Anterior cingulate cortex (tissue), 58 donors: ENCODE data around the gene DHX34.
"Not testable (repeated sequence)": the region's sequence is repeated elsewhere in the genome, so short reads cannot be mapped to it uniquely, and the experiment has no call there.

Experiments used
- DNase-seq, 58 donors: peaks; one replicate each; lab custom pipeline; 2025; lab: John Stamatoyannopoulos, UW

DHX34 gene, protein sequence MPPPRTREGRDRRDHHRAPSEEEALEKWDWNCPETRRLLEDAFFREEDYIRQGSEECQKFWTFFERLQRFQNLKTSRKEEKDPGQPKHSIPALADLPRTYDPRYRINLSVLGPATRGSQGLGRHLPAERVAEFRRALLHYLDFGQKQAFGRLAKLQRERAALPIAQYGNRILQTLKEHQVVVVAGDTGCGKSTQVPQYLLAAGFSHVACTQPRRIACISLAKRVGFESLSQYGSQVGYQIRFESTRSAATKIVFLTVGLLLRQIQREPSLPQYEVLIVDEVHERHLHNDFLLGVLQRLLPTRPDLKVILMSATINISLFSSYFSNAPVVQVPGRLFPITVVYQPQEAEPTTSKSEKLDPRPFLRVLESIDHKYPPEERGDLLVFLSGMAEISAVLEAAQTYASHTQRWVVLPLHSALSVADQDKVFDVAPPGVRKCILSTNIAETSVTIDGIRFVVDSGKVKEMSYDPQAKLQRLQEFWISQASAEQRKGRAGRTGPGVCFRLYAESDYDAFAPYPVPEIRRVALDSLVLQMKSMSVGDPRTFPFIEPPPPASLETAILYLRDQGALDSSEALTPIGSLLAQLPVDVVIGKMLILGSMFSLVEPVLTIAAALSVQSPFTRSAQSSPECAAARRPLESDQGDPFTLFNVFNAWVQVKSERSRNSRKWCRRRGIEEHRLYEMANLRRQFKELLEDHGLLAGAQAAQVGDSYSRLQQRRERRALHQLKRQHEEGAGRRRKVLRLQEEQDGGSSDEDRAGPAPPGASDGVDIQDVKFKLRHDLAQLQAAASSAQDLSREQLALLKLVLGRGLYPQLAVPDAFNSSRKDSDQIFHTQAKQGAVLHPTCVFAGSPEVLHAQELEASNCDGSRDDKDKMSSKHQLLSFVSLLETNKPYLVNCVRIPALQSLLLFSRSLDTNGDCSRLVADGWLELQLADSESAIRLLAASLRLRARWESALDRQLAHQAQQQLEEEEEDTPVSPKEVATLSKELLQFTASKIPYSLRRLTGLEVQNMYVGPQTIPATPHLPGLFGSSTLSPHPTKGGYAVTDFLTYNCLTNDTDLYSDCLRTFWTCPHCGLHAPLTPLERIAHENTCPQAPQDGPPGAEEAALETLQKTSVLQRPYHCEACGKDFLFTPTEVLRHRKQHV

DNA sequence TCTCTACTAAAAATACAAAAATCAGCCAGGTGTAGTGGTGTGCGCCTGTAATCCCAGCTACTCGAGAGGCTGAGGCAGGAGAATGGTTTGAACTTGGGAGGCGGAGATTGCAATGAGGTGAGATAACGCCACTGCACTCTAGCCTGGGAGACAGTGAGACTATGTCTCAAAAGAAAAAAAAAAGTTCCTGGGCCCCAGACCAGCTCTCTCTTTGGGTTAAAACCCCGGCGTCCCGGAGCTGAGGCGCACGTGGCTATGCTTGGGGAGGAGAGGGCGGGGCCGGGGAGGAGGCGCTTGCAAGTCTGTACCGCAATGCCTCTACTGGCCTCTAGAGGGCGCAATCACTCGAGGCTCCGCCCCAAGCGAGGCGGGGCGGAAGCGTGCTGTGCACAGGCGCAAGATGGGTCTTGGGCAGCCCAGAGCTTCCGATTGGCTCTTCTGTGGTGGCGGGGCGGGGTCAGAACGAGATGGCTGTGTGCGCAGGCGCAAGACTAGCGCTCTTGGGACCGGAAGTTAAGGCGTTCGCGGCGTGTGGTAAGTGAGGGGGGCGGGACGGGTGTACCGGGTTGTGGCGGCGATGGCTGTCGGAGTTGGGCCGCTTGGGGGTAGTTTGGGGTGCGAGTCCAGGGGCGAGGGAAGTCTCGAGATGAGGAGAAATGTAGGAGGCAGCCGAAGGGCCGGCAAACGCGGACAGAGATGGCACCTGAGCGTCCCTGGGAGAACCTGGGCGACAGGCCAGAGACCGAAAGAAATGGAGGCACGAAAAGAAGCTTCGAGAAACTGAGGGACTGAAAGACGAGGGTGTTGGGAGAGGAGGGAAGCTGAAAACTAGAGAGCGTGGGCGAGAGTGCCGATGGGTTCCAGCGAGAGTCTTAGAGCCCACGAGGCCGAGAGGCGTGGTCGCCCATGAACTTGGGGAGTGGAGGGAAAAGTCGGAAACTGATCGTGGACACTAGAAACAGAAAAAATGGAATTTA is at the start of gene DHX34:
TSS of gene DHX34 (plus strand) at position 497 of the 977 bp plus-strand sequence. CDS start 3,716 bp downstream, outside the sequence.
- DNase-seq: peak; percentile 47 to 98 (median 94)

DNA sequence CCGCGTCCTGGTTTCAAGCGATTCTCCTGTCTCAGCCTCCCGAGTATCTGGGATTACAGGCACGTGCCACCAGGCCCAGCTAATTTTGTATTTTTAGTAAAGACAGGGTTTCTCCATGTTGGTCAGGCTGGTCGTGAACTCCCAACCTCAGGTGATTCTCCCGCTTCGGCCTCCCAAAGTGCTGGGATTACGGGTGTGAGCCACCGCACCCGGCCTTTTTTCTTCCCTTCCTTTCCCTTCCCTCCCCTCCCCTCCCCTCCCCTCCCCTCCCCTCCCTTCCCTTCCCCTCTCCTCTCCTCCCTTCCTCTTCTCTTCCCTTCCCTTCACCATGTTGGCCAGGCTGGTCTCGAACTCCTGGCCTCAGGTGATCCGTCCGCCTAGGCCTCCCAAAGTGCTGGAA is 48.2 kb upstream of the DHX34 start:
- not testable (repeated sequence) for DNase-seq

DNA sequence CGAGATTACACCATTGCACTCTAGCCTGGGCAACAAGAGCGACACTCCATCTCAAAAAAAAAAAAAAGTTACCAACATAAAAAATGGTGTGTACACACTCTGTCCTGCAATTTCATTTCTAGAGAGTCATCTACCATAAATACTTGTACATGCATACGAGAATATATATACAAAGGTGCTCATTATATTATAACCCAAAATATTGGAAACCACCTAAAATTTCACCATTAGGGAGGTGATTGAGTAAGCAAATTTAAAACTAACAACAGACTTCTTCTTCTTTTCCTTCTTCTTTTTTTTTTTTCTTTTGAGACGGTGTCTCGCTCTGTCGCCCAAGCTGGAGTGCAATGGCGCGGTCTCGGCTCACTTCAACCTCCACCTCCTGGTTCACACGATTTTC is 46.9 kb upstream of the DHX34 start:
- no peak for DNase-seq

DNA sequence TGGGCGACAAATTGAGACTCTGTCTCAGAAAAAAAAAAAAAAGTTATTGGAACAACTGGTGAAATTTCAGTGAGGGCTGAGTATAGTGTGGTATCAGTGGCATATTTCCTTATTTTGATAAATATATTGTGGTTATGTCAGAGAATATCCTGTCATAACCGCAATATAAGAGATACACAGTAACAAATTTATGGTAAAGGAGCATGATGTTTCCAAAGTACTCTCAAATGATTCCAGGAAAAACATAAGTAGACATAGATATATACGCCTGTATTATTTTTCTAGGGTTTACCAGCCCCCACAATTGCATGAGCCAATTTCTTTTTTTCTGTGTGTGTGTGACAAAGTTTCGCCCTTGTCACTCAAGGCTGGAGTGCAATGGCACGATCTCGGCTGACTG is 45.1 kb upstream of the DHX34 start:
- DNase-seq: no peak

DNA sequence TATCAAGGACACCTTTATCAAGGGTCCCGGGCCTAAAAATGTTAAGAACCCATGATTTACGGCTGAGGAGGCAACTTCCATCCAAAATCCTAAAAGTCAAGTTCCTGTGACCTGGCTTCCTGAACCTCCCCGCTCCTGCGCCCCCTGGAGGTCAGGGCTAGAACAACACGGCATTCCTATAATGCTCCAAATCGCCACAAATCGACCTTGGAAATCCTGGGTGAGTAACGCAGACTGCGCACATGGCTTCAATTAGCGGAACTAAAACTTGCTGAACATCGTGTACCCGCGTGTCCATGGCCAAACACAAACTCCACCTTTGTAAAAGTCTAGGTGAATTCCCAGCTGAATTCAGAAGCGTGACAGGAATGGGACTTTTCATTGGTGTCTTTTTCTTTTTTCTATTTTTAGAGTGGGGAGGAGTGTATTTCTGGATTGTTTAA is 43.8 kb upstream of the DHX34 start:
- DNase-seq: peak in 17 of 58 donors; percentile 2 to 55 (median 10)

DNA sequence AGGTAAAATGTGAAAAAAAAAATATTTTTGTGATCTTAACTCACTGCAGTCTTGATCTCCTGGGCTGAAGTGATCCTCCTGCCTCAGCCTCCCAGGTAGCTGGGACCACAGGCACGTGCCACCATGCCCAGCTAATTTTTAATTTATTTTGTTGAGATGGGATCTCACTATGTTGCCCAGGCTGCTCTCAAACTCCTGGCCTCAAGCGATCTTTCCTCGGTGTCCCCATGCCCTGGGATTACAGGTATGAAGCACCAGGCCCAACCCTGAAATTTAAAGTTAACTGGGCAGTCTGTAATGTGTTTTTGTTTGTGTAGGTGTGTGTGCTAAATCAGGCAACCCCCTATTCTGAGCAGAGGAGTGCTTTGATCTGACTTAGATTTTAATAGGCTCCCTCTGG is 42.8 kb upstream of the DHX34 start:
- DNase-seq: no peak

DNA sequence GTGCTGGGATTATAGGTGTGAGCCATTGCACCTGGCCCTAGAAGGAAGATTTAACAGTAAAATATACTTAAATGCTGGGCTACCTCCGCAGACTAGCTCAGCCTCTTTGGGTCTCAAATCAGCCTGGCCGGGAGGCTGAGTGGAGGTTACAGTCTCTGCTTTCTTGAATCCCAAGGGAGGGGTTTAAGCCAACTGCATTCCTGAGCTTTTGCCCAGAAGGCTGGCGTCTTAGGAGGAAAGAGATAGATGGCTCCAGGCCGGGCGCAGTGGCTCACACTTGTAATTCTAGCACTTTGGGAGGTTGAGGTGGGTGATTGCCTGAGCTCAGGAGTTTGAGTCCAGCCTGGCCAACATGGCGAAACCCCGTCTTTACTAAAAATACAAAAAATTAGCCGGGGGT is 40.1 kb upstream of the DHX34 start:
- DNase-seq: no peak

DNA sequence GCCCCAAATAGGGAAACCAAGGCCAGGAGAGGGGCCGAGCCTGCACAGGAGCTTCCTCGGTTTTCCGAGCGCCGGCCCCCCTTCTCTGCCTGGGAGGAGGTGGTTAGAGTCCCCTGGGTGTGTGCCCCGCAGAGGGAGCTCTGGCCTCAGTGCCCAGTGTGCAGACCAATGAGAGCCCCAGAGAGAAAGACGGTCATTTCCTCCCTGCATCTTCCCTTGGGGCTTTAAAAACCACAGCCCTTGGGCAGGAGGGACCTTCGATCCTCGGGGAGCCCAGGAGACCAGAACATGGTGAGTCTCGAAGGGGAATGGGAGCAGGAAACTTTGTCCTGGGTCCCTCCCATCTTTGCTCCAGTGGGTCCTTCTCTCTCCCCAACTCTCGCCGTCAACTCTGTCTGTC is 39.5 kb upstream of the DHX34 start, which contains the start of gene C5AR1:
TSS of gene C5AR1 (plus strand) at position 254 of the 400 bp plus-strand sequence. CDS start at position 289, 35 bp downstream.
- peak in 15 of 58 donors; percentile 4 to 36 (median 19) for DNase-seq

DNA sequence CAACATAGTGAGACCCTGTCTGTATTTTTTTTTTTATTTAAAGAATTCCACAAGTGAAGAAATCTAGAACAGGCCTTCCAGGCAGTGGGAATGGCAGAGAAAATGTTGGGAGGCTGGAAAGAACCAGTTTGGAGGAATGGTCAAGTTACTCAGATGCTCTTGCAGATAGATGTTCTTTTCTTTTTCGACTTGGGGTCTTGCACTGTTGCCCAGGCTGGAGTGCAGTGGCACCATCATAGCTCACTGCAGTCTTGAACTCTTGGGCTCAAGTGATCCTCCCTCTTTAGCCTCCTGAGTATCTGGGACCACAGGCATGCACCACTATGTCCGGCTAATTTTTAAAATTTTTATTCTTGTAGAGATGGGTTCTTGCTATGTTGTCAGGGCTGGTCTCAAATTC is 38.8 kb upstream of the DHX34 start:
- no peak for DNase-seq

DNA sequence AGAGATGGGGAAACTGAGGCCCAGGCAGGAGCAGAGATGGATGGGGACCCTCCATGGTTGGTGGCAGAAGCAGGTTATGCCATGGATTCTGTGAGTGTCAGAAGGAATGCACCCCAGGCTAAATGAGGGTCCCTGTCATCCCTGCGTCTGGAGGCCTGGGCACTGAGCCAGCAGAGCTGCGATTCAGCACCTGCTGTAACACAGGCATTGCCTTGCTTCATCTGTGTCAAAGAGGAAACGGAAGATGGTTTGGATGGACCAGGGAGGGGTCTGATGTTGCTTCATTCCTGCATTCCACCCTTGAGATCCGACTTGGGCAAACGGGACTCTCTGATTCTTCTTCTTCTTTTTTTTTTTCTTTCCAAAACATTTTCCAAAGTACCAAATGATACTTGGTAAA is 38.3 kb upstream of the DHX34 start:
- peak in 2 of 58 donors; percentile 16 to 26 for DNase-seq

DNA sequence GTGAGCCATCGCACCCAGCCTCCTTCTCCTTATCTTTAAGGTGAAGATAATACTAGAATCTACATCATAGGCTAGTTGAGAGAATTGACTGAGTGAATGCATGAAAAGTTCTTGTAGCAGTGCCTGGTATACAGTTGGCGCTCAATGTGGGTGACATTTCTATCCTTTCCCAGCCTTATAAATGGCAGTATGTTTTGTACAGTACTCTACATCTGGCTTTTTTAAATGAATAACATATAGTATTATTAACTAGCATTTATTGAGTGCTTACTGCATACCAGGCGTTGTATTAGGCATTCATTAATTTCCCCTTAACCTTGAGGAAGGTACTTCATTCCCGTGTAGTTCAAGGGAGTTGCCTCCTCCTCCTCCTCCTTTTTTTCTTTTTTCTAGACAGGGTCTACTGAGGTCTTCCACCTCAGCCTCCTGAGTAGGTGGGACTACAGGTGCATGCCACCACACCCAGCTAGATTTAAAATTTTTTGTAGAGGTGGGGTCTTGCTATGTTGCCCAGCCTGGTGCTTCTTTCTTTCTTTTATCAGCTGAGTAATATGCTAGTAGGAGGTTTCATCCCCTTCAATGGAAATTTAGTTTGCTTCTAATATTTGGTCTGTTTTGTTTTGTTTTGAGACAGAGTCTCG is 36.6 kb upstream of the DHX34 start:
- no peak for DNase-seq

DNA sequence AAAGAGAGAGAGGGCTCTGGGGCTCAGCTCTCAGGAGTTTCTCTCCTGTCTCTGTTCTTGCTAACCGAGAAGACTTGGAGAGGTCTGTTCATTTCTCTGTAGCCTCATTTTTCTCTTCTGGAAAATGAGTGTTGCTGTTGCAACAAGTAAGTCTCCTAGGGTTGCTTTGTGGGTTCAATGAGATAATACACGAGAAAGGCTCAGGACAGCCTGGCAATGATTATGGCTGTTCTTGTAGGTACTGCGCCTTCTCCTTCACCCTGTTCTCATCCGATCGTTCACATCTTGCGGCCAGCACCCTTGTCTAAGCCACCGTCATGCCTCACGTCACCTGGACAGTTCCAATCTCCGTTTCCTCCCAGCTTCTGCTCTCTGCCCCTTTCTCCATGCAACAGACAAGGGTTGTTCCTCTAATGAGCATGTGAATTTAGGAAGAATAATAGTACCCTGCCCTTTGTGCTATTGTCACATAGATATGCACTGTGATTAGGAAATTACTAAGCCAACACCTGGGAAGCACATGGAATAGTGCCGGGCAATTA is 35.3 kb upstream of the DHX34 start:
- no peak for DNase-seq

DNA sequence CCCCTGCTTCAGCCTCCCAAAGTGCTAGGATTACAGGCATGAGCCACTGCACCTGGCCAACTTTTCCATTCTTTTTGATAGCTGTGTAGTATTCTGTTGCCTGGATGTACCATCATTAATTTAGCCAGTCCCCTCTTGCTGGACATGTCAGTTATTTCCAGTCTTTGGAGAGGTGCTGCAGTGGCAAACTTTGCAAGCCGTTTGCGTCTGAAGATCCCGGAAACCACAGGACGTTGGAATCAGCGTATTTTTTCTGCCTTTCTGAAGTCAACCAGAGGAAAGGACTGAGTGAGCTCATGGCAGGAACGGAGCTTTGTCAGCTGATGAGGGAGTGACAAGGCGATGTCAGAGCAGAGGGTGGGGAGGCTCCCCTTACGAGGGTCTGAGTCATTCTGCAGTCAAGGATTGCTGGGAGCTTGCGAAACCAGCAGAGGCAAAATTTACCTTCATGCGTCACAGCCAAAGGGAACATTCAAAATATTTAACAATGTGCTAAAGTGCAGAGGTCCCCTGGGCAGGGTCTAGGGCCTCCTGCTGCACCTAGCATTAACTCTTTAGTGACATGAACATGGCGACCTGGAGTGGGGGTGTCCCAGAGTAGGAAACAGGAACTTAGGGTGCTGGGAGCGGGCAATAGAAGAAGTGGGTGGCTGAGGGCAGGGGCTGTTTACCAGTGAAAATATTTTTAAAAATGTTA is 33.8 kb upstream of the DHX34 start:
- DNase-seq: peak in 26 of 58 donors; percentile 3 to 65 (median 22)

DNA sequence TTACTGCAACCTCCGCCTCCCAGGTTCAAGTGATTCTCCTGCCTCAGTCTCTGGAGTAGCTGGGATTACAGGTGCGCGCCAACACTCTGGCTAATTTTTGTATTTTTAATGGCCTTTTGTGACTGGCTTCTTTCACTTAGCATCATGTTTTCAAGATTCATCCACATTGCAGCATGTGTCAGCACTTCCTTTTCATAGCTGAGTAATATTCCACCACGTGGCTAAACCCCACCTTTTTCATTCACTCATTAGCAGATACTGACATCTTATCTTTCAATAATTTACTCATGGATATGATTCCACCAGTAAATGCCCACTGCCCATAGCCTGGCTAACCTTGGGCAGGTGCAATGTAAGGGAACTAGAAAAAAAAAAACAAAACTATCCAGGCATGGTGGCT is 32.6 kb upstream of the DHX34 start:
- DNase-seq: no peak

DNA sequence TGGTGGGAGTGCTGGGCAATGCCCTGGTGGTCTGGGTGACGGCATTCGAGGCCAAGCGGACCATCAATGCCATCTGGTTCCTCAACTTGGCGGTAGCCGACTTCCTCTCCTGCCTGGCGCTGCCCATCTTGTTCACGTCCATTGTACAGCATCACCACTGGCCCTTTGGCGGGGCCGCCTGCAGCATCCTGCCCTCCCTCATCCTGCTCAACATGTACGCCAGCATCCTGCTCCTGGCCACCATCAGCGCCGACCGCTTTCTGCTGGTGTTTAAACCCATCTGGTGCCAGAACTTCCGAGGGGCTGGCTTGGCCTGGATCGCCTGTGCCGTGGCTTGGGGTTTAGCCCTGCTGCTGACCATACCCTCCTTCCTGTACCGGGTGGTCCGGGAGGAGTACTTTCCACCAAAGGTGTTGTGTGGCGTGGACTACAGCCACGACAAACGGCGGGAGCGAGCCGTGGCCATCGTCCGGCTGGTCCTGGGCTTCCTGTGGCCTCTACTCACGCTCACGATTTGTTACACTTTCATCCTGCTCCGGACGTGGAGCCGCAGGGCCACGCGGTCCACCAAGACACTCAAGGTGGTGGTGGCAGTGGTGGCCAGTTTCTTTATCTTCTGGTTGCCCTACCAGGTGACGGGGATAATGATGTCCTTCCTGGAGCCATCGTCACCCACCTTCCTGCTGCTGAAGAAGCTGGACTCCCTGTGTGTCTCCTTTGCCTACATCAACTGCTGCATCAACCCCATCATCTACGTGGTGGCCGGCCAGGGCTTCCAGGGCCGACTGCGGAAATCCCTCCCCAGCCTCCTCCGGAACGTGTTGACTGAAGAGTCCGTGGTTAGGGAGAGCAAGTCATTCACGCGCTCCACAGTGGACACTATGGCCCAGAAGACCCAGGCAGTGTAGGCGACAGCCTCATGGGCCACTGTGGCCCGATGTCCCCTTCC is 28.9 kb upstream of the DHX34 start:
- DNase-seq: no peak

DNA sequence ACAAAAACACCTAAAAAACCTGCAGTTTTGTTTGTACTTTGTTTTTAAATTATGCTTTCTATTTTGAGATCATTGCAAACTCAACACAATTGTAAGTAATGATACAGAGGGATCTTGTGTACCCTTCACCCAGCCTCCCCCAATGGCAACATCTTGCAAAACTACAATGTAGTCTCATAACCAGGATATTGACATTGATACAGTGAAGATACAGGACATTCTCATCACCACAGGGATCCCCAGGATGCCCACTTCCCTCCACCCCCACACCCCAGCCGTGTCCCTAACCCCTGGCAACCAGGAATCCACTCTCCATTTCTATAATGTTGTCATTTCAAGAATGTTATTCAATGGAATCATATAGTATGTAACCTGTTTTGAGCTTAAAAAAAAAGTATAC is 27.5 kb upstream of the DHX34 start:
- no peak for DNase-seq

DNA sequence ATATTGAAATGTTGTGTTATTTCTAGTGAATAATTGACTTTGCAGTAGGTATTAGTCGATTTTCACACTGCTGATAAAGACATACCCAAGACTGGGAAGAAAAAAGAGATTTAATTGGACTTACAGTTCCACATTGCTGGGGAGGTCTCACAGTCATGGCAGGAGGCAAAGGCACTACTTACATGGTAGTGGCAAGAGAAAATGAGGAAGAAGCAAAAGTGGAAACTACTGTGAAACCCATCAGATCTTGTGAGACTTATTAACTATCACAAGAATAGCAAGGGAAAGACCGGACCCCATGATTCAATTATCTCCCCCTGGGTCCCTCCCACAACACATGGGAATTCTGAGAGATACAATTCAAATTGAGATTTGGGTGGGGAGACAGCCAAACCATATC is 27.1 kb upstream of the DHX34 start:
- DNase-seq: no peak
